Measurements from ENCODE around the gene ISOC2.
A peak's percentile ranks its signal among the peaks of the same experiment; 100 is the strongest.
"Not testable (repeated sequence)": the region's sequence is repeated elsewhere in the genome, so short reads cannot be mapped to it uniquely, and the experiment has no call there.

ISOC2 gene

GRCh38 chr19:55433292-55433691 lies 28.1 kb downstream of the ISOC2 start:
- H3K4me3 Mint-ChIP-seq: no peak overlapping the region
- no peak overlapping the region for H3K27ac Mint-ChIP-seq (ENCODE audit: low read depth)
- ATAC-seq (replicated peaks; ENCODE audit: extremely low read depth, poor library complexity, severe bottlenecking) (no peak), DNase-seq (ENCODE audit: low spot score in 2 of 2) (no peak)
- H3K9me3 Mint-ChIP-seq: no peaks in the 10 kb centered on the region
- H3K27me3 Mint-ChIP-seq: peaks cover 57% of the 10 kb centered on the region
- H3K36me3 Mint-ChIP-seq (ENCODE audit: insufficient read depth): no peaks in the 10 kb centered on the region
- H3K4me1 Mint-ChIP-seq: no peaks in the 10 kb centered on the region

DNA sequence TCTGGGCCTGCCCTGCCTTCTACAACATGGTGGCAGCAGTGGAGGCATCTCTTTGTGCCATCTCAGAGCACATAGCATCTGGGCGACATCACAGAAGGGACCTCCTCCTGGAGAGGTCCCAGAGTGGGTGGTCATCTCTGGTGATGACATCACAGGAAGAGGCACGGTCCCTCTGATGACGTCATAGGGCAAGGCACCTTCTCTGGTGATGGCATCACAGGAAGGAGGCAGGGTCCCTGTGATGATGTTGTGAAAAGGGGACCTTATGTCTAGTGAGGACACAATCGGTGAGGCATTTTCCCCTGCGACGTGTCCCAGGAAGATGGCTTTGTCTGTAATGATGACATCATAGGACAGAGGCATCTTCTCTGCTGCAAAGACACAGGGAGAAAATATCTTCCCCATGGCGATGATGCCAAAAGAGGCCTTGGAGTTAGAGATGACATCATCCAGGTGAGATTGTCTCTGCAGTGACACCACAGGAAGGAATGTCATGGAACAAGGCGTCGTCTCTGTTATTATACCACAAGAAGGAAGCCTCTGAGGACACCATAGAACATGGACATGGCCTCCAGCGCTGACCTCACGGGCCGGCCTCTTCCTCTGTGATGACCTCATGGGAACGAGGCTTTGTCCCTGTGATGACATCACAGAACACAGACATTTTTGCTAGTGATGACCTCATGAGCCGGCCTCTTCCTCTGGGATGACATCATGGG lies 29.0 kb downstream of the ISOC2 start:
- DNase-seq (ENCODE audit: low spot score in 2 of 2): no peak
- ATAC-seq (replicated peaks; ENCODE audit: extremely low read depth, poor library complexity, severe bottlenecking): no peak
- H3K36me3 Mint-ChIP-seq (ENCODE audit: insufficient read depth): no peaks in the 10 kb centered on the region
- H3K27ac Mint-ChIP-seq (ENCODE audit: low read depth): no peak overlapping the region
- H3K27me3 Mint-ChIP-seq: peaks cover 57% of the 10 kb centered on the region
- no peak overlapping the region for H3K4me3 Mint-ChIP-seq
- no peaks in the 10 kb centered on the region for H3K4me1 Mint-ChIP-seq
- H3K9me3 Mint-ChIP-seq: no peaks in the 10 kb centered on the region

GRCh38 chr19:55431183-55431582 lies 30.3 kb downstream of the ISOC2 start:
- no peaks in the 10 kb centered on the region for H3K9me3 Mint-ChIP-seq
- no peak overlapping the region for H3K4me3 Mint-ChIP-seq
- peaks cover 47% of the 10 kb centered on the region for H3K27me3 Mint-ChIP-seq
- no peak overlapping the region for H3K27ac Mint-ChIP-seq (ENCODE audit: low read depth)
- H3K36me3 Mint-ChIP-seq (ENCODE audit: insufficient read depth): no peaks in the 10 kb centered on the region
- no peaks in the 10 kb centered on the region for H3K4me1 Mint-ChIP-seq
- ATAC-seq (replicated peaks; ENCODE audit: extremely low read depth, poor library complexity, severe bottlenecking) (no peak), DNase-seq (ENCODE audit: low spot score in 2 of 2) (no peak)

DNA sequence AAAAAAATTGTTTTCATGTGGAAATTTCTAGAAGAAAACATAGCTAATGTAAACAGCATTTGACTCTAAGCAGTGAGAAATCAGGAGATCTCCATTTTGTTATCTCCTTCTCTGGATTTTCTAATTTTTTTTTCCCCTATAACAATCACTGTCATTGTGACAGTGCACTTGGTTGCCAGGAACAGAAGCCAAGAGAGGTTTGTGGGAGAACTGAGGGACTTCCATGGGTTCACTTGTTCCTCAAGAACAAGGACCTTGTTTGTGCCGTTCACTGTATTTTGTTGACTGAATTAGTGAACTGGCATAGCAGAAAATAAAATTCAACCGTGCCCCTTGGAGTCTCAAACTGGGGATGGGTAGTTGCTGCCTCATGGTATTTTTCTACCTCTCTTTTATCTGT lies 35.4 kb downstream of the ISOC2 start:
- no peak for DNase-seq (ENCODE audit: low spot score in 2 of 2)
- peaks cover 1% of the 10 kb centered on the region for H3K36me3 Mint-ChIP-seq (ENCODE audit: insufficient read depth)
- H3K27ac Mint-ChIP-seq (ENCODE audit: low read depth): no peak overlapping the region
- no peak for ATAC-seq (replicated peaks; ENCODE audit: extremely low read depth, poor library complexity, severe bottlenecking)
- no peak overlapping the region for H3K4me3 Mint-ChIP-seq
- peaks cover 45% of the 10 kb centered on the region for H3K27me3 Mint-ChIP-seq
- H3K4me1 Mint-ChIP-seq: peaks cover 6% of the 10 kb centered on the region
- H3K9me3 Mint-ChIP-seq: no peaks in the 10 kb centered on the region

DNA sequence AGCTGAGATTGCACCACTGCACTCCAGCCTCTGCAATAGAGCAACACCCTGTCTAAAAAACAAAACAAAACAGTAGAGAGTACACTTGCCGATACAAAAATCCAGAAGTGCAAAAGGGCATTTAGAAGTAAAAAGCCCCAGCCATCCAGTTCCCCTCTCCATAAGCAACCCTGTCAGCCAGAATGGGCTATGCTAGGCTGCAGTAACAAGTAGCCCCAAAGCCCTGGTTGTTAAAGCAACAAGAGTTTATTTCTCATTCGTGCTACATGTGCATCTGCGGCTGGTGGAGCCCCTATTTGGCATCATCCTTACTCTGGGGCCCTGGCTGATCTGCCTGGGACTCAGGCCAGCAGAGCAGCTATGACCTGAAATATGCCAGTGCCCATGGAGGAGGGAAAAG lies 36.9 kb downstream of the ISOC2 start:
- Mint-ChIP-seq H3K27ac (ENCODE audit: low read depth) (no peak overlapping the region), H3K27me3 (peaks cover 29% of the 10 kb centered on the region), H3K36me3 (ENCODE audit: insufficient read depth) (peaks cover 1% of the 10 kb centered on the region), H3K9me3 (no peaks in the 10 kb centered on the region), H3K4me3 (no peak overlapping the region), H3K4me1 (peaks cover 6% of the 10 kb centered on the region)
- no peak for ATAC-seq (replicated peaks; ENCODE audit: extremely low read depth, poor library complexity, severe bottlenecking)
- DNase-seq (ENCODE audit: low spot score in 2 of 2): no peak

DNA sequence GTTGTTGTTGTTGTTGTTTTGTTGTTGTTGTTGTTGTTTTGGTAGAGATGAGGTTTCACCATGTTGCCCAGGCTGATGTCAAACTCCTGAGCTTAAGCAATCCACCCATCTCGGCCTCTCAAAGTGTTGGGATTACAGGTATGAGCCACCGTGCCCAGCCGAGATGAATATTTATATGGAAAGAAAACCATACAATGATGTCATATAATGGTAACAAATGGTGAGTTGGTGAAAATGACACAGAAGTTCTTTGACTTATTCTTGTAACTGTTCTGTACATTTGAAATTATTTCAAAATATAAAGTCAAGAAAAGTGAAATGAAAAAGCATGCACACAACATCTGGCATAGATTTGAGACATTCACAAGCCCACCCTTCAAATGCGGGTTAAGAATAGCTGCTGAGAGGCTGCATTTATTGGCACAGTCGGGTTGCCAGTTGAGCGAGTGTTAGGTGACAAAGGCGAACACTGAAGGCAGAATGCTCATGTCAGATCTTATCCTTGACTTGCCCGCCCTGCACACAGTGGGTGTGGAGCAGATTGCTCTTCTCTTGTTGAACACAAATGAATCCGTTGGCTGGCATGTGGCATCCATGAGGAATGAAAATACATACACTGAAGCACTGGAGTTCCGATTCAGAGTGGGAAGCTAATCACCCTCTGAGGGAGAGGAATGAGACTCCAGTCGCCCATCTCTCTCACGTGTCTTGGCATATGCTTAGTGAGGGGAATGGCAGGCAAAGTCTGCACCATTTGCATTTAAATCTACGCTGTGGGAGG lies 38.0 kb downstream of the ISOC2 start:
- H3K36me3 Mint-ChIP-seq (ENCODE audit: insufficient read depth): peaks cover 1% of the 10 kb centered on the region
- ATAC-seq (replicated peaks; ENCODE audit: extremely low read depth, poor library complexity, severe bottlenecking) (no peak), DNase-seq (ENCODE audit: low spot score in 2 of 2) (no peak)
- H3K27me3 Mint-ChIP-seq: peaks cover 18% of the 10 kb centered on the region
- H3K27ac Mint-ChIP-seq (ENCODE audit: low read depth): no peak overlapping the region
- peaks cover 7% of the 10 kb centered on the region for H3K4me1 Mint-ChIP-seq
- H3K9me3 Mint-ChIP-seq: no peaks in the 10 kb centered on the region
- no peak overlapping the region for H3K4me3 Mint-ChIP-seq

DNA sequence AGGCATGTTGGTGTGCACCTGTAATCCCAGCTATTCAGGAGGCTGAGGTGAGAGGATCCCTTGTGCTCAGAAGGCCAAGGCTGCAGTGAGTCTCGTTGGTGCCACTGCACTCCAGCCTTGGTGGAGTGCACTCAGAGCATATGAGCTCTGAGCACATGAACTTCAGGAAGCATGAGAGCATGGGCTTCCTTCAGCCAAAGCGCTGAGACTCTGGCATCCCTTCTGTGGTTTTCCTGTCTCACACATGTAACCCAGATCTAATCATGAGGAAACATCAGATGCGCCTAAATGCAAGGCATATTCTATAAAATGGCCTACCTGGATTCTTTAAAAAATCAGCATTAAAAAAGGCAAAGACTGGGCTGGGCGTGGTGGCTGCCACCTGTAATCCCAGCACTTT lies 40.2 kb downstream of the ISOC2 start:
- ATAC-seq (replicated peaks; ENCODE audit: extremely low read depth, poor library complexity, severe bottlenecking): peak; percentile 98
- Mint-ChIP-seq H3K4me3 (peak overlapping the region; percentile 54), H3K27me3 (peaks cover 15% of the 10 kb centered on the region), H3K27ac (ENCODE audit: low read depth) (peak overlapping the region; percentile 92), H3K4me1 (peaks cover 11% of the 10 kb centered on the region)
- not testable (repeated sequence) for H3K36me3 Mint-ChIP-seq (ENCODE audit: insufficient read depth); H3K9me3 Mint-ChIP-seq
- DNase-seq (ENCODE audit: low spot score in 2 of 2): peak in 1 of 2 donors; percentile 54

- Mint-ChIP-seq H3K9me3 (no peaks in the 10 kb centered on the region), H3K4me3 (no peak overlapping the region), H3K36me3 (ENCODE audit: insufficient read depth) (peaks cover 1% of the 10 kb centered on the region), H3K27ac (ENCODE audit: low read depth) (no peak overlapping the region), H3K27me3 (peaks cover 4% of the 10 kb centered on the region), H3K4me1 (peaks cover 11% of the 10 kb centered on the region)
- no peak for DNase-seq (ENCODE audit: low spot score in 2 of 2)
- no peak for ATAC-seq (replicated peaks; ENCODE audit: extremely low read depth, poor library complexity, severe bottlenecking)
Observed at GRCh38 chr19:55419624-55420236, 41.7 kb downstream of the ISOC2 start.

- H3K9me3 Mint-ChIP-seq: no peaks in the 10 kb centered on the region
- DNase-seq (ENCODE audit: low spot score in 2 of 2): no peak
- peaks cover 11% of the 10 kb centered on the region for H3K4me1 Mint-ChIP-seq
- peaks cover 1% of the 10 kb centered on the region for H3K36me3 Mint-ChIP-seq (ENCODE audit: insufficient read depth)
- ATAC-seq (replicated peaks; ENCODE audit: extremely low read depth, poor library complexity, severe bottlenecking): no peak
- no peak overlapping the region for H3K27ac Mint-ChIP-seq (ENCODE audit: low read depth)
- H3K27me3 Mint-ChIP-seq: no peaks in the 10 kb centered on the region
- H3K4me3 Mint-ChIP-seq: no peak overlapping the region
Observed at GRCh38 chr19:55419103-55419502, 42.3 kb downstream of the ISOC2 start.

DNA sequence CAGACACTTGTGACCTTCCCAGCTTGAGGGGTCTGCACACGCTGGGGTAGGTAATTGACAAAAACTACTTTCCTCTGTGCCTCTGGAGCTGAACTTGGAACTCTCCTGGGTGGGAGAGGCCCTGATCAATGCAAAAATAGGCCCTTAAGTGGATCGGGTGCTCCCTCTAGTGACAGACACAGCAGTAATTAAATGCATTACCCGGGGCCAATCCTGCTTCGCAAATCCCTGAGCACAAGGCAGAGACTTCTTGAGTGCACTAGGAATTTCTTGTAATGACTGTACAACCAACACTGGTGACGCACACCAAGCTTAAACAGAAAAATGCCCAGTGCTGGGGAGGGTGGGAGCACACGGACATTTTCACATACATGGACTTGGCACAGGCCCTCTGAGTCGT lies 43.3 kb downstream of the ISOC2 start:
- H3K9me3 Mint-ChIP-seq: no peaks in the 10 kb centered on the region
- H3K27ac Mint-ChIP-seq (ENCODE audit: low read depth): no peak overlapping the region
- ATAC-seq (replicated peaks; ENCODE audit: extremely low read depth, poor library complexity, severe bottlenecking) (no peak), DNase-seq (ENCODE audit: low spot score in 2 of 2) (peak; percentile 30 to 34)
- no peak overlapping the region for H3K4me3 Mint-ChIP-seq
- peaks cover 11% of the 10 kb centered on the region for H3K4me1 Mint-ChIP-seq
- peaks cover 1% of the 10 kb centered on the region for H3K36me3 Mint-ChIP-seq (ENCODE audit: insufficient read depth)
- H3K27me3 Mint-ChIP-seq: no peaks in the 10 kb centered on the region

DNA sequence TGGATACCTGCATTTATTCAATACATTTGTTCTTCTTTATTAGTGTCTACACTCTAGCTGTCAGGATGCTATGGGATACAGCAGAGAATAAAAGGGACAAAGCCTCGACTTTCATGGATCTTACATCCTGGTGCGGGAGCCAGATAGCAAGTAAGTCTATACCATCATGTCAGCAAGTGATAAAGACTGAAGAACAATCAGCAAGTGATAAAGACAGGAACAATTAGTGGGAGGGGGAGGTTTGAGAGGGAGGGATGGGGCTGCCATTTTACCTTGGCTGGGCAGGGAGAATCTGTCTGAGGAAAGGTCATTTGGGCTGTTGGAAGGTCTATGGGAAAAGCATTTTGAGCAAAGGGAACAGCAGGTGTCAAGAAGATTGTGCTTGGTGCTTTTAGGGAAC lies 51.3 kb downstream of the ISOC2 start:
- Mint-ChIP-seq H3K27me3 (no peaks in the 10 kb centered on the region), H3K27ac (ENCODE audit: low read depth) (no peak overlapping the region), H3K4me1 (peaks cover 26% of the 10 kb centered on the region), H3K4me3 (no peak overlapping the region), H3K9me3 (no peaks in the 10 kb centered on the region), H3K36me3 (ENCODE audit: insufficient read depth) (peaks cover 20% of the 10 kb centered on the region)
- DNase-seq (ENCODE audit: low spot score in 2 of 2) (no peak), ATAC-seq (replicated peaks; ENCODE audit: extremely low read depth, poor library complexity, severe bottlenecking) (no peak)

DNA sequence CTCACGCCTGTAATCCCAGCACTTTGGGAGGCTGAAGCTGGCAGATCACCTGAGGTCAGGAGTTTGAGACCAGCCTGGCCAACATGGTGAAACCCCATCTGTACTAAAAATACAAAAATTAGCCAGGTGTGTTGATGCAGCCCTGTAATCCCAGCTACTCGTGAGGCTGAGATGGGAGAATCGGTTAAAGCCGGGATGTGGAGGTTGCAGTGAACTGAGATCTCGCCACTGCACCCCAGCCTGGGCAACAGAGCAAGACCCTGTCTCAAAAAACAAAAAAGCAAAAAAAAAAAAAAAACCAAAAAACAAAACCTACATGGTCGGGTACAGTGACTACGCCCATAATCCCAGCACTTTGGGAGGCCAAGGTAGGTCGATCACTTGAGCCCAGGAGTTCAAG lies 52.3 kb downstream of the ISOC2 start:
- Mint-ChIP-seq H3K4me1 (peaks cover 26% of the 10 kb centered on the region), H3K36me3 (ENCODE audit: insufficient read depth) (peaks cover 22% of the 10 kb centered on the region), H3K4me3 (peak overlapping the region; percentile 82)
- not testable (repeated sequence) for H3K27ac Mint-ChIP-seq (ENCODE audit: low read depth); ATAC-seq (replicated peaks; ENCODE audit: extremely low read depth, poor library complexity, severe bottlenecking); DNase-seq (ENCODE audit: low spot score in 2 of 2); H3K27me3 Mint-ChIP-seq; H3K9me3 Mint-ChIP-seq

GRCh38 chr19:55408533-55408872 lies 52.9 kb downstream of the ISOC2 start:
- H3K4me1 Mint-ChIP-seq: peaks cover 26% of the 10 kb centered on the region
- ATAC-seq (replicated peaks; ENCODE audit: extremely low read depth, poor library complexity, severe bottlenecking) (no peak), DNase-seq (ENCODE audit: low spot score in 2 of 2) (no peak)
- H3K9me3 Mint-ChIP-seq: no peaks in the 10 kb centered on the region
- H3K4me3 Mint-ChIP-seq: peak overlapping the region; percentile 82
- H3K36me3 Mint-ChIP-seq (ENCODE audit: insufficient read depth): peaks cover 28% of the 10 kb centered on the region
- H3K27ac Mint-ChIP-seq (ENCODE audit: low read depth): peak overlapping the region; percentile 96
- no peaks in the 10 kb centered on the region for H3K27me3 Mint-ChIP-seq

All from central memory CD8-positive, alpha-beta T cell (primary cell).